Cardiac muscle cell (in vitro differentiated cells and primary cell): Measurements from ENCODE around the gene SHISA9. TPM values are rescaled to one million over a fixed set of nuclear protein-coding genes. Genes with fewer than 3 reads are reported as not detected.

Experiments used
- DNase-seq, 2 donors: peaks; one replicate each; pipeline versions ENCODE4 v3.0.0 to v3.0.0-alpha.2; 2010 to 2017; ENCODE audit warnings: low read depth in 1 of 2, low spot score in 1 of 2
- H3K27ac ChIP-seq: fragments of 200-600 bp; sonication (generic); 2 replicates; pipeline ENCODE4 v1.5.1; 2016
- H3K27me3 ChIP-seq: fragments of 200-600 bp; sonication (generic); 2 replicates; pipeline ENCODE4 v1.6.0; 2016; ENCODE audit warnings: control low read depth
- H3K36me3 ChIP-seq: fragments of 200-600 bp; sonication (generic); 2 replicates; pipeline ENCODE4 v1.5.1; 2016; ENCODE audit warnings: control low read depth
- H3K4me1 ChIP-seq: fragments of 200-600 bp; sonication (generic); 2 replicates; pipeline ENCODE4 v1.8.1; 2017; ENCODE audit warnings: low read depth, mild to moderate bottlenecking, mixed run types
- H3K4me3 ChIP-seq: fragments of 200-600 bp; sonication (generic); 2 replicates; pipeline ENCODE4 v1.5.1; 2016; ENCODE audit warnings: mild to moderate bottlenecking
- H3K9me3 ChIP-seq: fragments of 200-600 bp; sonication (generic); 2 replicates; pipeline ENCODE4 v1.5.1; 2017; ENCODE audit warnings: low read depth, mild to moderate bottlenecking, control low read depth
- CTCF ChIP-seq: IDR thresholded peaks from 2 replicates; pipeline ENCODE4 v1.5.1; 2012; ENCODE audit warnings: low read depth, mild to moderate bottlenecking, low read length
- polyA plus RNA-seq: library from polyadenylated mRNA; unstranded; fragments of >200 nt; fragmentation: Nextera tagmentation; extraction: Ambion mirVana; gene quantifications from 2 replicates; pipeline ENCODE4 v1.2.1, GENCODE V29; 2016
- total RNA-seq: library from RNA; depleted of rRNA; stranded (reverse); fragments of >200 nt; gene quantifications from 2 replicates; pipeline ENCODE4 v1.2.3, GENCODE V29; 2016

Gene SHISA9
- total and polyA plus RNA-seq, 2 experiments from 2014 or later = 0.03 TPM; not detected in 1

GRCh38 chr16:13076878-13077277 is 175.5 kb downstream of the SHISA9 start:
- no peaks in the 10 kb centered on the region for H3K9me3 ChIP-seq
- no peaks in the 10 kb centered on the region for H3K27me3 ChIP-seq
- no peak for TF ChIP-seq CTCF
- no peaks in the 10 kb centered on the region for H3K36me3 ChIP-seq
- no peak overlapping the region for H3K4me3 ChIP-seq
- H3K4me1 ChIP-seq = no peaks in the 10 kb centered on the region
- H3K27ac ChIP-seq = no peak overlapping the region
- DNase-seq = no peak

- DNase-seq = no peak
- no peaks in the 10 kb centered on the region for H3K9me3 ChIP-seq
- no peak for TF ChIP-seq CTCF
- no peak overlapping the region for H3K4me3 ChIP-seq
- H3K36me3 ChIP-seq = no peaks in the 10 kb centered on the region
- H3K4me1 ChIP-seq = no peaks in the 10 kb centered on the region
- no peaks in the 10 kb centered on the region for H3K27me3 ChIP-seq
- H3K27ac ChIP-seq = no peak overlapping the region
Measured at GRCh38 chr16:13077816-13078215, 176.4 kb downstream of the SHISA9 start.

GRCh38 chr16:13080531-13080930 is 179.1 kb downstream of the SHISA9 start:
- no peaks in the 10 kb centered on the region for H3K27me3 ChIP-seq
- no peak for TF ChIP-seq CTCF

GRCh38 chr16:13081825-13082331 is 180.5 kb downstream of the SHISA9 start:
- no peaks in the 10 kb centered on the region for H3K4me1 ChIP-seq
- H3K9me3 ChIP-seq = no peaks in the 10 kb centered on the region
- no peak for TF ChIP-seq CTCF
- H3K27me3 ChIP-seq = no peaks in the 10 kb centered on the region
- DNase-seq = no peak
- no peaks in the 10 kb centered on the region for H3K36me3 ChIP-seq
- no peak overlapping the region for H3K4me3 ChIP-seq
- H3K27ac ChIP-seq = no peak overlapping the region

More at GRCh38 chr16:13080531-13080930, 179.1 kb downstream of the SHISA9 start:
- no peak for DNase-seq
- Histone ChIP-seq H3K4me1 (no peaks in the 10 kb centered on the region), H3K4me3 (no peak overlapping the region), H3K9me3 (no peaks in the 10 kb centered on the region), H3K27ac (no peak overlapping the region), H3K36me3 (no peaks in the 10 kb centered on the region)

GRCh38 chr16:13083681-13084080 is 182.3 kb downstream of the SHISA9 start:
- Histone ChIP-seq H3K9me3 (no peaks in the 10 kb centered on the region), H3K36me3 (no peaks in the 10 kb centered on the region), H3K4me1 (no peaks in the 10 kb centered on the region), H3K27ac (no peak overlapping the region), H3K27me3 (no peaks in the 10 kb centered on the region), H3K4me3 (no peak overlapping the region)
- no peak for DNase-seq
- no peak for TF ChIP-seq CTCF

GRCh38 chr16:13084331-13084730 is 182.9 kb downstream of the SHISA9 start:
- Histone ChIP-seq H3K36me3 (no peaks in the 10 kb centered on the region), H3K27ac (no peak overlapping the region), H3K4me3 (no peak overlapping the region), H3K4me1 (no peaks in the 10 kb centered on the region), H3K9me3 (no peaks in the 10 kb centered on the region), H3K27me3 (no peaks in the 10 kb centered on the region)
- no peak for TF ChIP-seq CTCF
- no peak for DNase-seq
